ENCODE measurements around the gene SIK3. TPM values are rescaled to one million over a fixed set of nuclear protein-coding genes. Genes with fewer than 3 reads are reported as not detected.

The SIK3 gene
- 4.5 and 5.1 TPM in 2 replicates for polyA plus RNA-seq (2012; rRNA removed)
- 4.5 and 4.9 TPM in 2 replicates for polyA plus RNA-seq (2012; cell fraction: cytosol; rRNA removed)
- polyA plus RNA-seq (2012; cell fraction: nucleus; rRNA removed) = 14.0 and 15.9 TPM in 2 replicates

DNA sequence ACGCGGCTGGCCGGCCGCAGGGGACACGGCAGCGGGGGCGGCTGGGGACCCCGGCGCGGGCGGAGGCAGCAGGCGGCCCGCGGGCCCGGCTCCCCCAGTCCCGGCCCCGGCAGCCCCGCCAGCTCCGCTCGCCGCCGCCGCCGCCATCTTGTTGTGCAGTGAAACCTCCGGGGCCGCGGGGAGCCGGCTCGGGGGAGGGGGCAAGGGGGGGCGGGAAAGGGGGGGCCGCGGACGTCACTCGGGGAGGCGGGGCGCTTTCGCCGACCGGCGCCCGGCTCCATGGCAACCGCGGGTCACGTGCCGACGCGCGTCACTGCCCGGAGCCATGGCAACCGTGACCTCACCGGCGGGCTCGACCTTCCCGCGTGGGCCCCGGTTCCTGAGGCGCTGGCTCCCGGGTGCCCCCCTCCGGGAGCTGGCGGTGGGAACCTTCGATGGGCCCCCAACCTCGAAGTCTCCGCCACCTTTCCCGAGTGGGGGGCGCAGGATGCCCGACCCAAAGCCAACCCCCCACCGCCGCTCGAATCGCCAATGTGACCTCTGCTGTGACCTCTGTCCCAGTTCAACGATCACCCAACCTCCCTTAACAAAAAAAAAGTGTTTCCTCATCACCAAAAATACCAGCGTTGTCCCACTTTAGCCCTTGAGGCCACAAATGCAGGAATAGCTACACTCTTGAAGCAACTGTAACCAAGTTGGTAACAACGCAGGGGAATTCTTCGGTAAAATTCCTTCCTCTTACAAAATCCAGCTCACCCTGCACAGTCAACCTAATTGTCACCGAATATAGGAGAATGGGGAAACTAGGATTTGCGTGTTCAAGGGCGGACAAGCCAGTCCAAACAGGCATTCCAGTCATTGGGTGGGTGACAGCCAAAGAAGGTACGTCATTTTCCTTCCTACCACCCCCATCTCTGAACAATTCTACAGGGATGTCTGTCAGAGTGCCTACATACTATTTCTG is at the start of gene SIK3:
Gene SIK3 (minus strand): TSS at position 160 of the 964 bp plus-strand sequence. CDS start 13 bp downstream, at position 147.
- Histone ChIP-seq H3K27ac (ENCODE audit: low read depth in 2 of 2, low read length in 1 of 2) (peak within 1 kb of the TSS; percentile 64 to 74), H3K79me2 (ENCODE audit: insufficient read depth) (peaks cover 45% of the 10 kb centered on the region), H3K9me3 (no peaks in the 10 kb centered on the region), H3K4me2 (peak within 1 kb of the TSS; percentile 82), H3K4me1 (ENCODE audit: control insufficient read depth in 1 of 2, insufficient read depth in 2 of 2, low read depth in 1 of 2, low read length in 1 of 2) (peaks cover 29 to 30% of the 10 kb centered on the region in 2 experiments), H2AFZ (ENCODE audit: low read depth) (peak within 1 kb of the TSS; percentile 93), H3F3A (replicated peaks; ENCODE audit: insufficient read depth) (peaks cover 4% of the 10 kb centered on the region), H4K20me1 (ENCODE audit: insufficient read depth) (peaks cover 29% of the 10 kb centered on the region), H3K36me3 (replicated peaks in 1 of 2; ENCODE audit: control insufficient read depth in 1 of 2, insufficient read depth in 2 of 2, low read length in 1 of 2) (no peaks in the 10 kb centered on the region), H3K27me3 (ENCODE audit: insufficient read depth) (no peaks in the 10 kb centered on the region), H3K9ac (peak within 1 kb of the TSS; percentile 86), H3K4me3 (ENCODE audit: low read depth in 2 of 2, low read length in 1 of 2) (peak within 1 kb of the TSS; percentile 82), H3K9me2 (no peaks in the 10 kb centered on the region)
- peak; percentile 100 for DNase-seq
- CTCF ChIA-PET = interaction anchor here (0.7 to 16.5 kb wide), 21 partner anchors 8 to 366 kb away, joined by 3 to 268 read pairs (median 4); partner anchors contain the start of genes APOA1, APOA5, PAFAH1B2 and ZPR1
- TF ChIP-seq TEAD4 (IDR thresholded peaks at IDR 0.05; ENCODE audit: borderline replicate concordance, insufficient read depth) (no peak), TCF12 (IDR thresholded peaks at IDR 0.05) (no peak), ELF1 (IDR thresholded peaks at IDR 0.05) (no peak), EP300 (IDR thresholded peaks at IDR 0.05; ENCODE audit: borderline replicate concordance in 1 of 2, low read depth in 1 of 2, low read length in 1 of 2) (no peak; a peak in 1 of 4 replicates), CHD2 (IDR thresholded peaks at IDR 0.05; ENCODE audit: low read length, partially characterized antibody) (peak; percentile 21), POLR2AphosphoS5 (IDR thresholded peaks at IDR 0.05; ENCODE audit: low read depth, low read length) (peak; percentile 49), FOXM1 (IDR thresholded peaks at IDR 0.05; ENCODE audit: low read depth) (0 out of 2 replicates have a peak, but pooled peaks have one; percentile 24), GATA2 (CRISPR knock-in tag; IDR thresholded peaks at IDR 0.05) (no peak), EZH2phosphoT487 (IDR thresholded peaks at IDR 0.05; ENCODE audit: borderline replicate concordance, low read depth) (no peak), YY1 (IDR thresholded peaks at IDR 0.05; ENCODE audit: low read depth) (peak; percentile 85), SMC3 (IDR thresholded peaks at IDR 0.05; ENCODE audit: low read depth, low read length) (peak; percentile 37), MEF2A (IDR thresholded peaks at IDR 0.05; ENCODE audit: borderline replicate concordance, low read depth) (no peak), RCOR1 (IDR thresholded peaks at IDR 0.05; ENCODE audit: low read length) (no peak), RXRA (IDR thresholded peaks at IDR 0.05; ENCODE audit: borderline replicate concordance, low read depth) (0 out of 2 replicates have a peak, but pooled peaks have one; percentile 42), RFX5 (IDR thresholded peaks at IDR 0.05; ENCODE audit: low read length) (peak; percentile 89), RAD21 (IDR thresholded peaks at IDR 0.05; ENCODE audit: low read length) (peak; percentile 63), MXI1 (IDR thresholded peaks at IDR 0.05; ENCODE audit: low read depth, low read length) (peak; percentile 97)
- TF ChIP-seq, protein P1, sequence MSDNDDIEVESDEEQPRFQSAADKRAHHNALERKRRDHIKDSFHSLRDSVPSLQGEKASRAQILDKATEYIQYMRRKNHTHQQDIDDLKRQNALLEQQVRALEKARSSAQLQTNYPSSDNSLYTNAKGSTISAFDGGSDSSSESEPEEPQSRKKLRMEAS (IDR thresholded peaks at IDR 0.05; ENCODE audit: low read depth) = peak; percentile 76
- TF ChIP-seq, protein P2, sequence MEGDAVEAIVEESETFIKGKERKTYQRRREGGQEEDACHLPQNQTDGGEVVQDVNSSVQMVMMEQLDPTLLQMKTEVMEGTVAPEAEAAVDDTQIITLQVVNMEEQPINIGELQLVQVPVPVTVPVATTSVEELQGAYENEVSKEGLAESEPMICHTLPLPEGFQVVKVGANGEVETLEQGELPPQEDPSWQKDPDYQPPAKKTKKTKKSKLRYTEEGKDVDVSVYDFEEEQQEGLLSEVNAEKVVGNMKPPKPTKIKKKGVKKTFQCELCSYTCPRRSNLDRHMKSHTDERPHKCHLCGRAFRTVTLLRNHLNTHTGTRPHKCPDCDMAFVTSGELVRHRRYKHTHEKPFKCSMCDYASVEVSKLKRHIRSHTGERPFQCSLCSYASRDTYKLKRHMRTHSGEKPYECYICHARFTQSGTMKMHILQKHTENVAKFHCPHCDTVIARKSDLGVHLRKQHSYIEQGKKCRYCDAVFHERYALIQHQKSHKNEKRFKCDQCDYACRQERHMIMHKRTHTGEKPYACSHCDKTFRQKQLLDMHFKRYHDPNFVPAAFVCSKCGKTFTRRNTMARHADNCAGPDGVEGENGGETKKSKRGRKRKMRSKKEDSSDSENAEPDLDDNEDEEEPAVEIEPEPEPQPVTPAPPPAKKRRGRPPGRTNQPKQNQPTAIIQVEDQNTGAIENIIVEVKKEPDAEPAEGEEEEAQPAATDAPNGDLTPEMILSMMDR (IDR thresholded peaks at IDR 0.05) = peak; percentile 52
- TF ChIP-seq, protein P3, sequence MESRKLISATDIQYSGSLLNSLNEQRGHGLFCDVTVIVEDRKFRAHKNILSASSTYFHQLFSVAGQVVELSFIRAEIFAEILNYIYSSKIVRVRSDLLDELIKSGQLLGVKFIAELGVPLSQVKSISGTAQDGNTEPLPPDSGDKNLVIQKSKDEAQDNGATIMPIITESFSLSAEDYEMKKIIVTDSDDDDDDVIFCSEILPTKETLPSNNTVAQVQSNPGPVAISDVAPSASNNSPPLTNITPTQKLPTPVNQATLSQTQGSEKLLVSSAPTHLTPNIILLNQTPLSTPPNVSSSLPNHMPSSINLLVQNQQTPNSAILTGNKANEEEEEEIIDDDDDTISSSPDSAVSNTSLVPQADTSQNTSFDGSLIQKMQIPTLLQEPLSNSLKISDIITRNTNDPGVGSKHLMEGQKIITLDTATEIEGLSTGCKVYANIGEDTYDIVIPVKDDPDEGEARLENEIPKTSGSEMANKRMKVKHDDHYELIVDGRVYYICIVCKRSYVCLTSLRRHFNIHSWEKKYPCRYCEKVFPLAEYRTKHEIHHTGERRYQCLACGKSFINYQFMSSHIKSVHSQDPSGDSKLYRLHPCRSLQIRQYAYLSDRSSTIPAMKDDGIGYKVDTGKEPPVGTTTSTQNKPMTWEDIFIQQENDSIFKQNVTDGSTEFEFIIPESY (IDR thresholded peaks at IDR 0.05; ENCODE audit: borderline replicate concordance, low read depth) = no peak
- TF ChIP-seq, protein P4, sequence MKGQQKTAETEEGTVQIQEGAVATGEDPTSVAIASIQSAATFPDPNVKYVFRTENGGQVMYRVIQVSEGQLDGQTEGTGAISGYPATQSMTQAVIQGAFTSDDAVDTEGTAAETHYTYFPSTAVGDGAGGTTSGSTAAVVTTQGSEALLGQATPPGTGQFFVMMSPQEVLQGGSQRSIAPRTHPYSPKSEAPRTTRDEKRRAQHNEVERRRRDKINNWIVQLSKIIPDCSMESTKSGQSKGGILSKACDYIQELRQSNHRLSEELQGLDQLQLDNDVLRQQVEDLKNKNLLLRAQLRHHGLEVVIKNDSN (IDR thresholded peaks at IDR 0.05; ENCODE audit: borderline replicate concordance, low read depth) = peak; percentile 96
- TF ChIP-seq, protein P5, sequence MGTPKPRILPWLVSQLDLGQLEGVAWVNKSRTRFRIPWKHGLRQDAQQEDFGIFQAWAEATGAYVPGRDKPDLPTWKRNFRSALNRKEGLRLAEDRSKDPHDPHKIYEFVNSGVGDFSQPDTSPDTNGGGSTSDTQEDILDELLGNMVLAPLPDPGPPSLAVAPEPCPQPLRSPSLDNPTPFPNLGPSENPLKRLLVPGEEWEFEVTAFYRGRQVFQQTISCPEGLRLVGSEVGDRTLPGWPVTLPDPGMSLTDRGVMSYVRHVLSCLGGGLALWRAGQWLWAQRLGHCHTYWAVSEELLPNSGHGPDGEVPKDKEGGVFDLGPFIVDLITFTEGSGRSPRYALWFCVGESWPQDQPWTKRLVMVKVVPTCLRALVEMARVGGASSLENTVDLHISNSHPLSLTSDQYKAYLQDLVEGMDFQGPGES (IDR thresholded peaks at IDR 0.05; ENCODE audit: low read depth, low read length) = no peak
- TF ChIP-seq, protein P6, sequence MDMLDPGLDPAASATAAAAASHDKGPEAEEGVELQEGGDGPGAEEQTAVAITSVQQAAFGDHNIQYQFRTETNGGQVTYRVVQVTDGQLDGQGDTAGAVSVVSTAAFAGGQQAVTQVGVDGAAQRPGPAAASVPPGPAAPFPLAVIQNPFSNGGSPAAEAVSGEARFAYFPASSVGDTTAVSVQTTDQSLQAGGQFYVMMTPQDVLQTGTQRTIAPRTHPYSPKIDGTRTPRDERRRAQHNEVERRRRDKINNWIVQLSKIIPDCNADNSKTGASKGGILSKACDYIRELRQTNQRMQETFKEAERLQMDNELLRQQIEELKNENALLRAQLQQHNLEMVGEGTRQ (IDR thresholded peaks at IDR 0.05; ENCODE audit: borderline replicate concordance, low read depth, low read length) = peak; percentile 92
- POLR2A ChIA-PET = interaction anchor here (0.6 to 1.3 kb wide), 5 partner anchors 11 to 310 kb away, joined by 3 to 4 read pairs (median 3); partner anchors contain the start of gene PAFAH1B2
- 65% methylated on average over 7 of the region's 78 CpGs for WGBS (ENCODE audit: low lambda C conversion rate)
